CD4-positive, alpha-beta T cell treated with Interleukin-21 for 1 hour (primary cell): Measurements from ENCODE around the gene NMT1.

ENCODE experiments used
- DNase-seq: peaks from one replicate; pipeline ENCODE4 v3.0.0-alpha.2; 2020

Gene NMT1

DNA sequence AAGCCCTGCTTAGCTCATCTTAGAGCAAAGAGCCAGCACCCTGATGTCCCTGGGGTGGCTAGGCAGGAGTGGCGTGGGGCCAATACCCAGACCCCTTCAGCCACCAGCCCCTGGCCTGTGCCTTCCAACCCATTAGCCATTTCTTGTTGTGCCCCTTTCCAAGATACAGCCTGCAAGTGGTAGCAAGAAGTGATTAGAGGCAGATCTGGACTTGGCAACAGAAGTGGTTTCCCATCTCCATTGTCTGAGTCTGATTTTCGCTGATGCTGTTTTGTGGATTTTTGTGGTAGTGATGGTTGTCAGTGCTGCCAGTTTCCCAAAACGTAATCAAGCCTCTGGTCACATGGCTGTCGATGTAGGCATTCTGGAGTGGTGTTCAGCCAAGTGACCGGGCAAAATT, 45.5 kb downstream of the NMT1 start:
- no peak for DNase-seq

DNA sequence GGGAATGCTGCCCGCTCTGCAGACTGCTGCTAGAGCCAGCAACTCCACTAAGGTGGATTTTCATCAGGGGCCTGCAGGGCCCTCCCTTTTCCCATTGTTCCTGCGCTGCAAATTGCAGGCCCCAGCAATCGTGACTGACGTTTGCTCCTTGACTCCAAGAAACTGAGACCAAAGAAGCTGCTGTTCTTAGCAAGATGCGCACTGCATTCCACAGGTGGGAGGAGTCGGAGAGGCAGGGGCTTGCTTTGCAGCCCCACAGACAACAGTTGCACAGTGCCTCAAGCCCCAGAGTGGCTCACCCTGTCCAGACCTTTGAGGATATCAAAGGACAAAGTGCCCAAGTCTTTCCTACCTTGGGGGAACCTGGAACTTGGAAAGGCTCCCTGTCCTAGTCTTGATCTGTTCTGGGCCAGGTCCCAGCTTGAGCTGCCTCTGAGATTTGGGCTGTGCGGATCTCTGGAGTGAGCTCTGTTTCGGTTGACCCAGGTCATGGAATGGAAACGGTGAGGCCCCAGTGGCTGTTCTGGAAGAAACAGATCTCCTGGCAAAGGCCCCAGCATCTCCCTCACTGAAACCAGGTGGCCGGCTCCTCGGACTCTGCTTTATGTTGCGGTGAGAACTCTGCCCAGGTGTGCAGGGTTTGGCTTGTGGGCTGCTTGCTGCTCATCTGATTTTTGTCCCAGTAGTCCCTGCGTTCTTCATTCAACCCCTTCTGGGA, 46.3 kb downstream of the NMT1 start:
- no peak for DNase-seq

- no peak for DNase-seq
Observed at GRCh38 chr17:45108051-45108450, 46.9 kb downstream of the NMT1 start.

DNA sequence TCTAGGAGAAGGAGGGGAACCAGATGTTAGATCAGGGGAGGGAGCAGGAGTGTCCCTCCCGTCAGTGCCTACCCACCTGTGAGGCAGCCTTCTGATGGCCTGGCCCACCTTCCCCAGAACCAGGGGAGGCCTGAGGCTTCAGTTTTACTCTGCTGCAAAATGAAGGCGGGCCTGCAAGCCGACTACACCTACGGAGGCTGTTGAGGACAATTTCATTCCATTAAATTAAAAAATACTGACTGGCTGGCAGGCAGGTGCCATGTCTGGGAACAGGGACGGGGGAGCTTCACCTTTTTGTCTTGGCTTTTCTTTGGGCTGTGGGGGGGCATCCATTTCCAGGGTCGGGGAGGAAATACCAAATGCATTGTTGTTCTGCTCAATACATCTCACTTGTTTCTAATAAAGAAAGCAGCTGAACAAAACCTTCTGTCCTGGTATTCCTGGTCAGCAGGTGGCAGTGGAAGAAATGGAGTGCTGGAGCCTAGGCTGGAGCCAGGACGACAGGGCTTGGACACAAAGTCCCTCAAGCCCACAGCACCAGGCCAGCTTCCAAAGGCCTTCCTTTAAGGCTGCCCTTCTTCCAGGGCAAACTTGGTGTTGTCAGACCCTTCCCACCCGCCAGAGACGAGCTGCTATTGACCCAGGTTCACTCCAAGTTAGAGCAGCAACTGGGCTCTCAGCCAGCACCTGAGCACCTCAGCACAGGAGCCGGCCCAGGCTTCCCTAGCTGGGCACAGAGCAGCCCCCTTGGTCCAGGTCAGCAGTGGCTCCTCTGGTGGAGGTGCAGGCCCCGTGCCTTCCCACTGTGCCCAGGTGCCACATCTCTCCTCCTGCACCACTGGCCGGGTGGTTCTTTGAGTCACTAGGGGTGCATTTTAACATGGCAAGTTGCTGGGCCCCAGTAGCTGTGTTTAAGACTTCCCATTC, 47.7 kb downstream of the NMT1 start:
- DNase-seq = no peak

- no peak for DNase-seq
Observed at GRCh38 chr17:45110676-45111611, 49.8 kb downstream of the NMT1 start.

- DNase-seq = no peak
Observed at GRCh38 chr17:45111850-45112249, 50.7 kb downstream of the NMT1 start.

DNA sequence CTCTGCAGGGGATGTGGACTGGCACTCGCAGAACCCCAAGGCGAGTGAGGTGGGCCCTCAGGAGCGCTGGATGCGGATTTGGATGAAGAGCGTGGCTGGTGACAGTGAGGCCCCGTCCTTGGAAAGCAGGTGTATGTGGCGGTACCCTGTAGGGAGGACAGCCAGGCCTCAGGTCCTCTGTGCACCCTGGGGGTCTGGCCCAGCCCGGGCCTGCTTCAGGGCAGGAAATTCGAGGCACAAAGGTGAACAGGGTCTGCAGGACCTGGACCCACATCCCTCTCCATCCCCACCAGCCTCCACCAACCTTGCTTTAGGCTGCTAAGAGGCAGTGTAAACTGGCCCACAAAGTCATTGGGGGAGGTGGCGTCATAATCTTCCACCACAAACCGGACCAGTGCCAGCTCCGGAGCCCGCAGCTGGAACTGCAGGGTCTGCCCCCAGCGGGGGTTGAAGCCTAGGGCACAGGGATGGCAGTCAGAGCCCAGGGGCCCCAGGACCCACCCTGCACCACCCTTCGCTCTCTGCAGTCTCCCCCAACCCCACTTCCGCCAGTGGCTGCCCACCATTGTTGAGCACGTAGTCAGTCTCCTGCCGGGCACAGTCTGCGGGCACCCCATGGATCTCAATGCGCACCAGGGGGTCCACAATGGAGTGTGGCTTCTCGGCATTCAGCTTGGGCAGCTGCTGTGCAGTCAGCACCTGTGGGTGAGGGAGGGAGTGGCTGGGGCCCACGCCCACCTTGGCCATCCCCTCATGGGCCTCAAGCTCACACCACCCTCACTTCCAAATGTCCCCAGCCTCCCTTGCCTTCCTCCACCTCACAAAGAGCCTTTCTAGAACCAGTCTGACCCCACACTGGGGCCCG, 51.7 kb downstream of the NMT1 start:
- DNase-seq = no peak

DNA sequence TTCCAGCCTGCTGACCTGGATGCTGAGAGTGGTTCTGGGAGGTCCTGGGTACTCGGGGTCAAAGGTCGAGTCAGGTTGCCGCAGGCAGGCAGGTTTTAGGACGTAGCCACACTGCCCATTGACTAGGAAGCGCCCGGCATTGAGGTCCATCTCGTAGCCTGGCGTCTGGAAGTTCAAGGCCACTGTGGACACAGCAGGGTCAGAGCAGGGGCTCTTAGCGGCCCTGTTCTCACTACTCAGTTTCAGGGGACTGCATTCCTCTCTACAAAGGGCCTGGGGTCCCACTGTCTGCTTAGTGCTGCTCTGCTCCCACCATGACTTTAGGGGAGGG, 52.3 kb downstream of the NMT1 start:
- no peak for DNase-seq

- DNase-seq = no peak
Observed at GRCh38 chr17:45114117-45114932, 53.2 kb downstream of the NMT1 start.

DNA sequence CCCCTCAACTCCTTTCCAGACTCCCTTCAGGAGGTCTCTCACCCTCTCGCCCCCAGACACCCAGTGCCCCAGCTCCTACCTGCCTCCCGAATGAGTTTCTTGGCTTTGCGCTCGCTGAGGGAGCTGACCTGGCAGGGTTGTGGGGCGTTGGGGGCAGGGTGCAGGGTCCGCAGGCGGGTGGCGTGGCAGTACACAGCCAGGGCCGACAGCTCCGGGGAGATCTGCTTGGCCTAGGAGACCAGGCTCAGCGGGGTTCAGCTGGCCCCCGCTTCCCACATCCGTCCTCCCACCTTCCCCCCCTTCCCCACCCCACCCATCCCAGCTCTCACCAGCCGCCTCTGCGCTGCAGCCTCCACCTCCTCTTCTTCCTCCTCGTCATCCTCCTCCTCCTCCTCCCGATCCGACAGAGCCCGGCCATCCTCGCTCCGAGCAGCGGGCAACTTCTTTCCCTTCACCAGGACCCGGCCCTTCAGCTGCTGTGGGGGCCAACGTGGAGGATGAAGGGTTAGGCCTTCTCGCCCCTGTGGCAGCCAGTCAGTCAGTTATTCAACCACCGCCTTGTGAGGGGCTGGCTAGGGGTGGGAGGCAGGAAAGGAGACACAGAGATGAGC, 54.0 kb downstream of the NMT1 start:
- DNase-seq = no peak

DNA sequence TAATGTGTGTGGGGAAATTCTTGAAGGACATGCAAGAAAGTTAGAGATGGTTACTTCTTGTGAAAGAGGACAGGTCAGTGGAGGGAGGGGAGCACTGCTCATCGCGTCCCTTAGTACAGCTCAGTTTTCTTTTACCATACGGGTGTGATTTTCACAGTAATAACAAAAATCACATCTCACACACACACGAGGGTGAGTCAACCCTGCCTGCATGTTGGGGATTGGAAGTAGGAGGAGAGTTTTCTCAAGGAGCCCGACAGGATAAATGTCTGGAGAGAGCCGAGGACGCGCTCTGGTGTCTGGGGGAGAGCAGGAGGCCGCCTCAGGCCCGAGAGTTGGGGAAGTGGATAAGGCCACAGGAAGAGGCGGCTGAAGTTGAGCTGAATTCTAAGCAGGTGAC, 54.8 kb downstream of the NMT1 start:
- no peak for DNase-seq

- DNase-seq = no peak
Observed at GRCh38 chr17:45116434-45117016, 55.4 kb downstream of the NMT1 start.

GRCh38 chr17:45117334-45117733, 56.2 kb downstream of the NMT1 start:
- DNase-seq = no peak

- DNase-seq = no peak
Observed at GRCh38 chr17:45117848-45118646, 56.9 kb downstream of the NMT1 start.

GRCh38 chr17:45118691-45119090, 57.6 kb downstream of the NMT1 start:
- no peak for DNase-seq

GRCh38 chr17:45119964-45120363, 58.8 kb downstream of the NMT1 start:
- no peak for DNase-seq

DNA sequence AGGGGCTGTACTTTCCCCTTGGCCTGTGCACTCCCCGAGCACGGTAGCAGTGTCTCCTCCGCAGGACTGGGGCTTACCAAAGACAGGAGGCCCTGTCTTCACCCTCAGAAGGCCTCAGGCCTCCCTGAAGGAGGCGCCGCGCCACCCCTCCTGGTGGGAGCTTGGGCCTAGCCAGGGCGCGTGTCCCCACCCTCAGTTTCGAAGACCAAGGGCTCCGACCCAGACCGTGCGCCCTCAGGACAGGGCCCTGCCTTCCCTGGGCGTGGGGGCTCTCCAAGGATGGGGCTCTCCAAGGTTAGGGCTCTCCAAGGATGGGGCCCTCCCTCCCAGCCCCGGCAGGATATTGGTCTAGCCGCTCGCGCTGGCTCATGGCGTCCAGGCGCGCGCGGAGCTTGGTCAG, 59.4 kb downstream of the NMT1 start:
- no peak for DNase-seq

DNA sequence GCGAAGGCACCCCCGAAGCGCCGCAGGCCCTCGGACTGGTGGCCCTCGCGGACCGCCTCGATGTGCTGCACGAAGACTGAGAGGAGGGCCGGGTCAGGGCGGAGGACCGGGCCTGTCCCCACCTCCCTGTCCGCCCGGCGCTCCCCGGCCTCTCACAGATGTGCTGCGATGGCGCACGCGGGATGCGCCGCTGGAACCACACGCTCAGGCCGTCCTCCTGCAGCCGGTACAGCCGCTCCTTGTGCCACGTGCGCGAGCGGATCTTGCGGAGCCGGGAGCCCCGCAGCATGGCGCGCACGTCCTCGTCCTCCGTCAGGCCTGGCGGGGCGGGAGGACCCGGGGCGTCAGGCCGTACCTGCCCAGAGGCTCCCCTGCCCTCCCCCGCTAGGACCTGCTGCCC, 59.9 kb downstream of the NMT1 start:
- no peak for DNase-seq

DNA sequence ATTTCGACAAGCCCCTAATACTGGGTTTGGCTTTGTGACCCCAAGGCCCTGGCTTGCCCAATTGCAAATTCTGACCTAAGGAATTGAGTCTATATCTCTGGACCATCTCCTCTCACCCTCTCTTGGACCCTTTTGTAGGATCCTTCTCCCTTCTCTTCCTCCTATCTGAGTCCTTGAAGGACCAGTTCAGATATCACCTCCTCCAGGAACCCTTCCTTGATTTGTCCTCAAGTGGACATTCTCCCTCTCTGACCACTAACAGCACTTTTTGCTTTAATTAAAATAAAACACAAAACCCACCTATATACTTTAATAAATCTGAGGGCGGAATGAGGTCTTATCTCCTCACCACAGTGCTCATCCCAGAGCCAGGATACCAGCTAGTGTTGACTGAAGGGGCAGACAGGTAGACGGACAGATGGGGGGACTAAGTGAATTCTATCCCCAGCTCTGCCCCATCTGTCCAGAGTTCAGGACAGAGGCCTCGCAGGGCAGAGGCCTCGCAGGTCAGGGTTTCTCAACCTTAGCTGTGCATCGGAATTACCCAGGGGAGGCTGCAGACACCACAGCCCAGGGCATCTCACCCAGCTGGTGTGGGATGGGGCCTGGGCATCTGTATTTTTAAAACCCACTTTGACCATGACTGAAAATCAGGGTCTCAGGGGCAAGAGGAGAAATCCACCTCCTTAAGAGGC, 62.1 kb downstream of the NMT1 start:
- no peak for DNase-seq
